Neural progenitor cell (in vitro differentiated cells): Measurements from ENCODE around the gene SNAP29.

ENCODE experiments used
- EZH2 ChIP-seq: fragments of 200-600 bp; sonication (generic); IDR thresholded peaks from 2 replicates; pipeline ENCODE4 v1.6.1; 2017; ENCODE audit warnings: antibody characterized with exemption, mild to moderate bottlenecking, moderate library complexity
- EZH2phosphoT487 ChIP-seq: fragments of 200-600 bp; sonication (generic); IDR thresholded peaks from 2 replicates; pipeline ENCODE4 v1.6.1; 2017; ENCODE audit warnings: antibody characterized with exemption
- TF ChIP-seq, protein P1 (sequence below): fragments of 200-600 bp; sonication (generic); IDR thresholded peaks from 2 replicates; pipeline ENCODE4 v1.5.1; 2017; ENCODE audit warnings: antibody characterized with exemption, mild to moderate bottlenecking

- TF ChIP-seq, protein P1, sequence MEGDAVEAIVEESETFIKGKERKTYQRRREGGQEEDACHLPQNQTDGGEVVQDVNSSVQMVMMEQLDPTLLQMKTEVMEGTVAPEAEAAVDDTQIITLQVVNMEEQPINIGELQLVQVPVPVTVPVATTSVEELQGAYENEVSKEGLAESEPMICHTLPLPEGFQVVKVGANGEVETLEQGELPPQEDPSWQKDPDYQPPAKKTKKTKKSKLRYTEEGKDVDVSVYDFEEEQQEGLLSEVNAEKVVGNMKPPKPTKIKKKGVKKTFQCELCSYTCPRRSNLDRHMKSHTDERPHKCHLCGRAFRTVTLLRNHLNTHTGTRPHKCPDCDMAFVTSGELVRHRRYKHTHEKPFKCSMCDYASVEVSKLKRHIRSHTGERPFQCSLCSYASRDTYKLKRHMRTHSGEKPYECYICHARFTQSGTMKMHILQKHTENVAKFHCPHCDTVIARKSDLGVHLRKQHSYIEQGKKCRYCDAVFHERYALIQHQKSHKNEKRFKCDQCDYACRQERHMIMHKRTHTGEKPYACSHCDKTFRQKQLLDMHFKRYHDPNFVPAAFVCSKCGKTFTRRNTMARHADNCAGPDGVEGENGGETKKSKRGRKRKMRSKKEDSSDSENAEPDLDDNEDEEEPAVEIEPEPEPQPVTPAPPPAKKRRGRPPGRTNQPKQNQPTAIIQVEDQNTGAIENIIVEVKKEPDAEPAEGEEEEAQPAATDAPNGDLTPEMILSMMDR: no peak
- TF ChIP-seq EZH2 (no peak), EZH2phosphoT487 (no peak)
These were observed 40.3 kb upstream of the SNAP29 start for GRCh38 chr22:20818471-20818870.
